Right ventricle myocardium superior (tissue), 1 donor: ENCODE data around the gene FRY. TPM values are rescaled to one million over a fixed set of nuclear protein-coding genes. Genes with fewer than 3 reads are reported as not detected.

ENCODE experiments used
- ATAC-seq: fragments of 200-7000 bp; cut with Tn5 transposase; one replicate; pipeline ENCODE4 v1.9.1; 2020; ENCODE audit warnings: mild to moderate bottlenecking; ENCODE audit not compliant: poor library complexity
- DNase-seq: peaks from one replicate; pipeline ENCODE4 v3.0.0-alpha.2; 2020
- intact Hi-C: fragments of 100-400 bp; cut with DNase I; formaldehyde crosslinking; loops from one replicate; pipeline ENCODE4 v1.11.2; 2022
- total RNA-seq: library from RNA; stranded (reverse); fragmentation: NEBNext Ultra II Directional; extraction: Animal tissue kit (Norgen Biotek cat#: 25700); gene quantifications from one replicate; pipeline ENCODE4 v1.2.1, GENCODE V29; 2021
- donor health status: DM: no; HTN: yes; CAD: no; lungs with severe emphysema.

FRY gene
- total RNA-seq, 1 donor from 2014 or later = 137 TPM

DNA sequence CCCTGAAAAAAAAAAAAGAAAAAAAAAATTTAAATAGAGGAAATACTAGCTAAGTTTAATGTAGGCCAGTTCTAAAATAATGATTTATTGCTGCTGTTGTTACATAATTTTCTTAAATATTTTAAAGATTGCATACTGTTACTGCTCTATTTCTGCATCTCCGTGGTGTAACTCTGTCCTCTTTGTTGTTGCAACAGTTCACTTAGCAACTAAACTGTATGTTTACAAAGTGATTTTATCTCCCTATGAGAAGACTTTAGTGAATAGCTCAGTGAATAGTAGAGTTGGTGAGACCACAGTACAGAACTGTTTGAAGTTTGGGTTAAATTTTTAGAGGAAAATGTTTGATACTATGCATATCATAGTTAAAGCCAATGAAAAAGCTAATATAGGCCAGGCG lies 303.1 kb downstream of the FRY start:
- no peak for ATAC-seq
- no peak for DNase-seq
- intact Hi-C loops = no loop called here

DNA sequence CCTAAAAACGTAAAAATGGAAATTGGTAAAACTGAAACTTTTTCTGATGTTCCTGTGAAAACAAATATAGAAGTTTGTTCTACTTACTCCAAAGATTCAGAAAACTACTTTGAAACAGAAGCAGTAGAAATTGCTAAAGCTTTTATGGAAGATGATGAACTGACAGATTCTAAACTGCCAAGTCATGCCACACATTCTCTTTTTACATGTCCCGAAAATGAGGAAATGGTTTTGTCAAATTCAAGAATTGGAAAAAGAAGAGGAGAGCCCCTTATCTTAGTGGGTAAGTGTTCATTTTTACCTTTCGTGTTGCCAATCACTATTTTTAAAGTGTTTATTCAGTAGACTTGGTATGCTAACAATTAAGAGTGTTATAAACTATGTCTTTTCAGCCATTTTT lies 309.3 kb downstream of the FRY start:
- no peak for ATAC-seq
- intact Hi-C loops = no loop called here
- no peak for DNase-seq

DNA sequence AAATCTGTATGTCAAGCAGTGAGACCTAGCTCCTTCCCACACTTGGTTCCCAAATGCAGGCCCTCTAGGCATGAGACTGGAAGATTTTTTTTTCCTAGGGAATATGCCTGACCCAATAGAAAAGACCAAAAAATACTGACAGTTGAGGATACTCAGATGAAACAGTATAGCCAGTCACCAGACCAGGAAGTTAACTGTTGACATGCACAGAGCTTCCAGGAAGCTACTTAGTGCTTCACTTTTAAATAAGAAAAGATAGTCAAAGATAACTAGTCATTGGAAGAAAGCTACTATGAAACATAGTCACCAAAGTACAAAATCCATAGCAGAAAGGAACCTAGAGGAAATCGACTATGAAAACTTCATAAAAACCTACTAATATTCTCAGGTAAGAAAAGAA lies 316.1 kb downstream of the FRY start:
- DNase-seq = no peak
- ATAC-seq = no peak
- intact Hi-C loops = no loop called here
